Forelimb muscle (tissue), 1 donor: Measurements from ENCODE around the gene KIF21B. TPM values are rescaled to one million over a fixed set of nuclear protein-coding genes. Genes with fewer than 3 reads are reported as not detected.

Source experiments
- DNase-seq: peaks from one replicate; pipeline ENCODE4 v3.0.0-alpha.2; 2013; ENCODE audit warnings: low read depth
- polyA plus RNA-seq: library from polyadenylated mRNA; unstranded; fragments of 120-200 nt; gene quantifications from one replicate; pipeline ENCODE4 v1.2.1, GENCODE V29; 2013; ENCODE audit not compliant: insufficient read length

KIF21B gene
- polyA plus RNA-seq, 1 donor, result 0.73 TPM

DNA sequence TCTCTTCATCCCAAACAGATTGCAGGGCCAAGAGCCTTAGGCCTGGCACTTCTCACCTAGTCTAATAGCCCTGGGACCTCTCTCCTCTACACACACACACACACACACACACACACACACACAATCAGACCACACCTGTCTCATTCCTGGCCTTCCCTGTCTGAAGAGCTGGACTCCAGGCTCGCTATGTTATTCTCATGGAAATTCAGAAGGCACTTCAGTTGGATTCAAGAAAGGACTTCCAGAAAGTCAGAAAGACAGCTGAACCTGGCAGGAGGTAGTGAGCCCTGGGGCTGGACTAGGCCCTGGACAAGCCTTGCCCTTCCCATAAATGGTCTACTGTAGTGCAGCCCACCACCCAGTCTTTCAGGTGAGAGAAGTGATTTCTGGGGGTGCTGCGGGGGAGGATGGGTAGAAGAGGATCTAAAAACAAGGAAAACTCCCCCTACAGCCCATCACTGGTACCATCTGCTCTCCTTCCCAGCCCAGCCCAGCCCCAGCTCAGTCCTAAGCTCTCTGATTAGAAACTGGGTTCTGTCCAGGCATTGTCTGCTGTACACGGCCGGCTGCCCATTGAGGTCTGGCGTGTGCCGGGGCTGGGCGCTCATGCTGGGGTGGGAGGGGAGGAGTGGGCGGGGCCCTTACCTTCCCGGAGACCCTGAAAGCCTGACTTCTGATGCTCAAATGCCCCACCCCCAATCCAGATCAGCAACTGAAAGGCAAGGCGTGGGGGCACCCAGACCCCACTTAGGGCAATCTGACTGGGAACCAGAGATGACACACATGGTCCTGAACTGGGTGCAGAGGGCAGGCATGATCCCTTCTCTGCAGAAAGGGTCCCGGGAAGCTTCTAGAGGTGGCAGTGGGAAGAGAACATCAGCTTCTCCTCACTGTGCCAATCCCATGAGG, 2.5 kb downstream of the KIF21B start:
- no peak for DNase-seq

DNA sequence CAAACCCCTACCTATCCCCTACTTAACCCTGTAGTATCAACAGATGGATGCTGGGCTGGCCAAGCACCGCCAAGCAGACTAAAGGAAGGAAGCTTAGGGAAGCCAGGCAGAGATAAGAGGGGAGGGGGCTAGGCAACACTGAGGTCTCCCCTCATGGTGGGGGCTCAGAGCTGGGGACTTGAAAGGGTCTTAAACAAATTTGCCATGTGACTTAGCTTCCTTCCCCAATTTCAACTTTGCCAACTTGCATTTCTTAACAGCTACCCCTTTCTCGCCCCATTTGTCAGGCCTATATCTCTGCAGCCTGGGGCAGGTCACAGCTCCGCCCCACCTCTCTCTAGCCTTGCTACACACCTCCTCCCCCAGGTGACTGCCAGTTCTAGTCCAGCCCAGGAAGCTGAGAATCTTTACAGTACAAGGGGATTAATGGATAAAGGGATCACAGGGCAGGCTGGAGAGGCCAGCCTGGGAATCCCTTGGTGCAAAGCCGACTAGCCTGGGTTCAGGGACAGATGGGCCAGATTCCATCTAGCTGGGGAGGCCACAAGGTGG, 3.4 kb downstream of the KIF21B start:
- no peak for DNase-seq

DNA sequence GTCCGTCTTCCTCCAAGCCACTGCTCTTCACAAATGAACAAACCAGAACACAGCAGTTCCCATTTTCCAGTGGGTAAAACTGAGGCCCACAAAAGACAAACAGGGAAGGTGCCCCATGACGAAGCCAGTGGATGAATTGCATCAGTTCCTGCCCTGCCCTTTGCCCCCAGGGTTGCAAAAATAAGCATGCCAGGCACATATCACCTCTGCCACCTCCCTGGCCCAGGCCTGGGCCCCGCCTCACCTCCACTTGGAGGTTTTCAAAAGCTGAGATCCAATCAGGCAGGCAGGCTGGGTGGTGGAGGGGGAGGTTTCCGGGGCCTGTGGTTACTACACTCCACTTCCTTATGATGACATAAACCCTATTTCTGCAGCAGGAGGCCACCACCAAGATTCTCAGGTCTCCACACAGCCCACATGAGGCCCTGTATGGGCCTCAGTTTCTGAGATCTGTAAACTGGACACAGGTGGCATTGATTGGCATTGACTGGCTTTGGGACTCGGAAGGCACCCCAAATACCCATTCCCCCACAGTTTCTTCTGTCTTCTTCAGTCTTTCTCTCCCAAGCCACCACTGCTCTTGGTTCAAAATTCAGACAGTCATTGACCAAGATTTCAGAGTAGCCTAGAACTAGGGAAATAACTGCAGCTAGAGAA, 4.1 kb downstream of the KIF21B start:
- DNase-seq, result no peak

DNA sequence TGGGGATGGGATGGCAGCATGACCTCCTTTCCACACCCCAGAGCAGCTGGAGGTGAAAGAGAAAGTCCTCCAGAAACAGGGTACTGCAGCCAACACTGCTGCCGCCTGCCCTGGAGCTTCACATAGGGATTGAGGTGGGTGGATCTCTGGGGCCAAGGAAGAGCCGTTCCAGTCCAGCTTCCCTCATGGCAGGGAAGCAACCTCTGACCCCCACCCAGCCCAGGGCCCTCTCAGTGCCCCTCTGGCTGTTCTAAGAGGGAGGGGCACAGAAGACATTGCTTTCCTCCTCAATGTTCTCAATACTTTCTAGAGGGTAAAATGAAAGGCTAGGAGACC, 5.7 kb downstream of the KIF21B start:
- no peak for DNase-seq

DNA sequence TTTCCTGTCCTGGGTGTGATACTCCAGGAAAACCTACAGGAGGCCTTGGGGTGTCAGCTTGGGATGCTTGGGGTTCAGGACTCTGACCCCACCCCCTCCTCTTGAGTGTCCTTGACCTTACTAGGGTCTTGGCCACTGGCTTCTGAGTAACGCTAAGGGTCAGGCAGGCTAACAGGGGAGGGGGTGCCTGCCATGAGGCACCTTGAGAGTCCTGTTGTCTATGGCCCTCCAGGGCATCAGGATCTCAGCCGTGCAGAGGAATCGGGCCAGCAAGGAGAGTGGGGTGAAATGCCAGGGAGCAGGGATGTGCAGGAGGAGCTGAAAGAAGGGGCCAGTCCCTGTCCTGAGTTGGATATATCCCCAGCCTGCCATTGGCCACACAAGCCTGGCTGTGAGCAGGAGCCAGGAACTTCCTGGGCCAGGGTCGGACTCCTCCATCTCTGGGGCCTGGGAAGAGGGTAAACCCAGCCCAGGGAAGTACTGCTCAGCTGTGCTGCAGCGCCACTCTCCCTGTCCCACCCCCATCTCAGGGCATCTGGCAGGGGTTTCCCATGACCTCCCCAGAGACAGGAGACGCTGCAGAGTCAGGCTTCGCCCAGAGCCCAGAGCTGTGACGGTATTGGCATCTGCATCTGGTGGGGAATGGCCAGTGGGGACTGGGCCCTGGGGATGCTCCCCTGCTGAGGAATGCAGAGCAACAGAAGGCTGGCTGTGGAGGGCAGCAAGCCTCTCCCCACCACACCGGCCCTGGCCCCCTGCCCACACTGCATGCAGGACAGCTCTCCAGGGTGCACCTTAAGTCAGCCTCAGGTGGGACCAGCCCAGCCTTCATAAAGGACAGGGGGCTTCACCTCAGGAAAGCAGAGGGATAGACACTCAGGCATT, 6.3 kb downstream of the KIF21B start:
- DNase-seq, result no peak

GRCh38 chr1:201016211-201016651, 7.3 kb downstream of the KIF21B start:
- DNase-seq, result no peak

- no peak for DNase-seq
Observed at GRCh38 chr1:201015551-201016091, 7.9 kb downstream of the KIF21B start.

DNA sequence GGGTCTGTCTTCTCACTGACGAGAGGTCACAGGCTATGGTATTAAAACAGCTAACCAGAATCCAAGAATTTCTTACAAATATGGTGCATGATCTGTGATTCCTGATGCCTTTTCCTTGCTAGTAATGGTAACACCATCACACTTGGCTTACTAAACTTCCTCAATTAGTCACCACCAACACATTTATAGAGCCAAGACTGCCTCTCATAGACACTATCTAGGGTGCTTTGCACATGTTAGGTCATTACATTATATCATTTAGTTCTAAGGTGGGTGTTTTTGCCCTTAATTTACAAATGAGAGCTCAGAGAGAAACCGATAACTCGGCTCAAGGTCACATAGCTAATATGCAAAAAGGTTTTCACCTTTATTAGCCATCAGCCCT, 8.7 kb downstream of the KIF21B start:
- no peak for DNase-seq

GRCh38 chr1:201013991-201014815, 9.3 kb downstream of the KIF21B start:
- DNase-seq, result no peak

DNA sequence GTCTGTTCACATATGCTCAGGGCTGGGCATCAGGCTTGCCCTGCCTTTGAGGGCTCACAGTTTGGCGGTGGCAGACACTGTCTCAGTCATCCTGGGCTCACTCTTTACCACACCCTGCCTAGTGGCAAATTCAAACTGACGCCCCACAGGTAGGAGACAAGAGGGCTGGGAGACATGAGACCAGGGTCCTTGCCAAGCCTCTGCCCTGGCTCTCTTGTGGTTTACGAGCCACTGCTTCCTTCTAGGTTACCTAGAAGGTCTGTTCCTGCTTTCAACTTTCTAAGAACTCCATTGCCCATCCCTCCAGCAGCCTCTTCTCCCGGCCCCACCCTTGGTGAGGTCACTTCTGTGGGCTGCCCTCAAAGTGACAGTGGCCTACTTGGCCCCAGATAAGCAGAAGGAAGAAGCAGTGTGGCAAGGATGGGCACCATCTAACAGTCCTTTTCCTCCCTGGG, 10.5 kb downstream of the KIF21B start:
- DNase-seq, result no peak

DNA sequence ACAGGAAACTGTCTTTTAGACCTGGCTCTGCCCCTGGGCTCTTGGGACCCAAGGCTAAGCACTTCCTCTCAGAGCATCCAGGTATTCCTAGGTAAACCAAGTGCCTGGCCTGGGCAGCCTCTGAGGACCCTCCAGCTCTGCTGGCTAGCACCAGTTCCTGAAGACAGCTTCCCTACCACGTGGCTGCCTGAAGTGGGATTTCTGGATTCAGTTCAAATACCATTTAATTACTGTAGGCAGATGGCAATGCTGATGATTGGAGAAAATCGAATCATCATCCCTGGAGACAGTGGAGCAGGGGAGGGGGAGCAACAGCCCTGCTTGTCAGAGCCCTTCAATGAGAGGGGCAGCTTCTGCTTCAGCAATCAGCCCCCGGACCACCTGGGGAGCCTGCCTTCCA, 11.9 kb downstream of the KIF21B start:
- DNase-seq, result no peak

- DNase-seq, result no peak
Observed at GRCh38 chr1:201009962-201010645, 13.4 kb downstream of the KIF21B start.

- DNase-seq, result no peak
Observed at GRCh38 chr1:201008666-201009360, 14.7 kb downstream of the KIF21B start.

GRCh38 chr1:201007481-201007880, 16.0 kb downstream of the KIF21B start:
- no peak for DNase-seq

DNA sequence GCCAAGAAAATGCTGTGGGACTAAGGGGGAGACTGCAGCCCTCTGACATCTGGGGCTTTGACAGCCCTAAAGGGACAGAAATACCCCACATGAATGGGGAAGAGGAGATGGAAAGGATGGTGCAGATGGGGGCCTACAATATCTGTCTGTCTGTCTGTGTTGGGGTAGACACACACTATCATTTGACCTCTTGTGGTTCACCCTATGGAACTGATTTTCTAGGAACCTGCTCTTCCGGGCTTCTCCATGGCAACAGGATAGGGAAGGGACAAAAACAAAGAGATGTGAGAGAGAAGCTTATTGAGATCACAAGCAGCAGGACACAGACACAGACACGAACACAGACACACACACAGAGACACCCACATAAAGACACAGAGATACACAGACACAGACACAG, 17.1 kb downstream of the KIF21B start:
- no peak for DNase-seq

DNA sequence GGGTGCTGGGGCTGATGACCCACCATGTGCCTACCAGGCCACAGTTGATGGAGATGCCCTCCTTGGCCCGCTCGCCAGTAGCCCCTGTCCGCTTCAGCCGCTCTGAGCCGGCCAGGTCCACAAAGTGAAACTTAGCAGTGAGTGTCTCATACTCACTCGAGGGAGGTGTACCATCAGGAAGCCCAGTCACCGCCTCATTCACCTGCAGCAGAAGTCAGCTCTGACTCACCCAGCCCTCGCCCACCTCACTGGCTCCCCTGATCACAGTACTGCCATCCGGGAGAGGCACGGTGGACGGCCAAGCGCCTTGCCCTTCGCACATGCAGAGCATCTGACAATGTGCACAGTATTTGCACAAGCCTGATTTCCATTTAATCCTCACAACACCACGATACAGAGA, 18.8 kb downstream of the KIF21B start:
- no peak for DNase-seq

DNA sequence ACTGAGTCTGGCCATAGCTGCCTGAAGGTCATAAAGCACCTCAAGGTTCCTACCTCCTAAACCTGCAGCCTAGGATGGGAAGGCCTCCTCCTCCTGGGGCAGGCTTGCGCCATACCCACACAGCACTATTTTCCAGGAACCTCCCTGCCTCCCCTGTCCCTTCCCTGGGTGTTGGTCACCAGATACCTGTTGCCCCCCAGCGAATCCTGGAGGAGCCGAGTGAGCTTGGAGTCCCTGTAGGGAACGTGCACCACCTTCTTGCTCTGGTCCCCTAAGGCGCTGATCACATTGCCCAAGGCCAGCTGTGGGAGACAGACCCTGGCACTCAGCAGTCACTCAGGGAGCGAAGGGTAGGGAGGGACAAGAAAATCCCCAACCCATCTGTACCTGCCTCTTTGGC, 19.4 kb downstream of the KIF21B start:
- no peak for DNase-seq

DNA sequence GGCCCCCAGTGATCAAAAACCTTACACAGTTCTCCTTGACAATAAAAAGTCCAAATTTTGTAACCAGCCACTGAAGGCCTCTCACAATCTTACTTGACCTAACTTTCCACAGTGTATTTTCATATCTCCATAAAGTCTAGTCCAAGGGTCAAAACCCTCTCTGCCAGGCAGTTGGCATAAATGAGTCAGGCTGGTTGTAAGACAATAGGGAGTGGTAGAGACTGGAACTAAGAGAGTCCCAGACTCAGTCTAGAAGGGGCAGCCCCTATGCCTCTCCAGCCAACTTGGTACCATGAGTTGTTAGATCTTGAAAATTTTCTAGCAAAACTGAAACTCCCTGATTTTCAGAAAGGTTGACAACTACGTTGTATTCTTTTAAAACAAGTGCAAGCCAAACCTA, 21.0 kb downstream of the KIF21B start:
- no peak for DNase-seq

GRCh38 chr1:201001962-201002361, 21.6 kb downstream of the KIF21B start:
- DNase-seq, result no peak
